Purkinje cell (primary cell): Measurements from ENCODE around the gene SLIT1. TPM values are rescaled to one million over a fixed set of nuclear protein-coding genes. Genes with fewer than 3 reads are reported as not detected.

Experiments used
- polyA plus RNA-seq: library from polyadenylated mRNA; unstranded; fragments of >200 nt; fragmentation: Nextera tagmentation; gene quantifications from 2 replicates; pipeline ENCODE4 v1.2.1, GENCODE V29; 2014

Gene SLIT1
- 13.6 TPM in 1 of 2 replicates, not detected in the other for polyA plus RNA-seq

DNA sequence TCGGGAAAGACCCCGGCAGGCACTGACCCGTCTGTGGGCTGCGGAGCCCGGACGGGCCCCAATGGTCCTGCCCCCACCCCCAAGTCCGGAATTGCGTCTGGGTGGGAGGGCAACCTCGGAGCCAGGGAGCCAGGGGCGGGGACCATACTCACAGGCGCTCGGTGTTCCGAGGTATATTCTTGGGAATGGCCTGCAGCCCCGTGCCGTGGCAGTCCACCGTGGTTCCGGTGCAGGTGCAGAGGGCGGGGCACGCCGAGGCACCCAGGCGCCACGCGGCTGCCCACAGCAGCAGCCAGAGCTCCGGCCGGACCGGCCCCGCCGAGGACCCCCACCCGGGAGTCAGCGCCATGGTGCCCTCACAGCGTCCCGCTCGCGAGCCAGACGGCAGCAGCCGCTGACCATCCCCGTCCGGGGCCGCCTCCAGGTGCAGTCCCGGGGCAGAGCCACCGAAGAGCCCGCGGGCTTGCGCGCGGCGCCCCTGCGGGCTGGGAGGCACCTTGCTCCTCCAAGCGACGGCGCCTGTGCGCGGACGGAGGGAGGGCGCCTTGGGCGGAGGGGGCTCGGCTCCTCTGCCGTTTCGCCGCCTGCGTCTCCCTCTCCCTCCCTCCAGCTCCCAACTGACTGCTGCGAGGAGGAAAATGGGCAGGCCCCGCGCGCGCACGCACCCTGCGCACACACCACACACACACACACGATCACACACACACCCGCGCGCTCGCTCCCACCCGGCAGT, at the start of gene SLIT1:
Gene SLIT1 (minus strand): TSS at position 634 of the 733 bp plus-strand sequence. CDS start 285 bp downstream, at position 349.

Other genes starting within 250 kb of the SLIT1 start
- 0.27 and 2.8 TPM in 2 replicates for gene ARHGAP19, start 106.7 kb upstream of the SLIT1 start, polyA plus RNA-seq
- gene FRAT1, start 133.3 kb upstream of the SLIT1 start, polyA plus RNA-seq, result 0.56 and 0.64 TPM in 2 replicates
- 1.8 and 2.5 TPM in 2 replicates for gene FRAT2, start 148.8 kb upstream of the SLIT1 start, polyA plus RNA-seq
- gene RRP12, start 215.4 kb upstream of the SLIT1 start, polyA plus RNA-seq, result 9.8 and 13.8 TPM in 2 replicates
- 308 and 376 TPM in 2 replicates for gene PGAM1, start 240.2 kb upstream of the SLIT1 start, polyA plus RNA-seq